HK-2 (cell line): ENCODE results near the gene NME3.
A peak's percentile ranks its signal among the peaks of the same experiment; 100 is the strongest.

Source experiments
- DNase-seq: peaks from one replicate; pipeline ENCODE4 v3.0.0-alpha.2; 2018; ENCODE audit not compliant: unreplicated experiment

The NME3 gene

DNA sequence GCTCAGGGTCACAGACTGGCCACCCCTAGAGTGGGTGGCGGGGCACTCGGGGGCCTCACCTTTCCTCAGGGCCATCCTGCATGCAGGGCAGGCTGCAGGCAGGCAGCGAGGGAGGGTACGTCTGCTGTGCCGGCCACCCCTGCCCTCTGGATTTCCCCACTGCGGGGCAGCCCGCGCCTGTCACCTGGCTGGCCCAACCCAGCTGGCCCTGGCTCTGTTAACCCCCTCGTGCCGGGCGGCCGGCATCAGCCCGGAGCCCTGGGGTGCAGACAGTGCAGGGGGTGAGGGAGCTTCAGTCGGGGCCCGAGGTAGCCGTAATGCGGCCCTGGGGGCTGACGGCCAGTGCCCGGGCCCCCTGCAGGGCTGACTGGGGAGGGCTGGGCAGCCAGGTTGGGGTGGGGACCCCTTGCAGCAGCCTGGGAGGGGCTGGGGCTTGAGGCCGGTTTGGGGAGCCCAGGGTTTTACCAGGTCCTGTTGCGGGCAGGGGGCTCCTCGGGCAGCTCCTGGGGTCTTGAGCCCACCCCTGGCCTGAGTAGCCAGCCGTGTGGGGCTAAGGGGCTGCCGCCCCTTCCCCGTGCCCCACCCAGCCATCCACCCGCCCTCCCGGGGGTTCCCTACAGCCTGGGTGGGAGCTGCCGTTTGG lies 22.4 kb upstream of the NME3 start, which contains the start of gene IGFALS:
TSS of gene IGFALS (minus strand) at position 128 of the 643 bp plus-strand sequence. CDS start at position 75, 53 bp downstream.
- DNase-seq = no peak

DNA sequence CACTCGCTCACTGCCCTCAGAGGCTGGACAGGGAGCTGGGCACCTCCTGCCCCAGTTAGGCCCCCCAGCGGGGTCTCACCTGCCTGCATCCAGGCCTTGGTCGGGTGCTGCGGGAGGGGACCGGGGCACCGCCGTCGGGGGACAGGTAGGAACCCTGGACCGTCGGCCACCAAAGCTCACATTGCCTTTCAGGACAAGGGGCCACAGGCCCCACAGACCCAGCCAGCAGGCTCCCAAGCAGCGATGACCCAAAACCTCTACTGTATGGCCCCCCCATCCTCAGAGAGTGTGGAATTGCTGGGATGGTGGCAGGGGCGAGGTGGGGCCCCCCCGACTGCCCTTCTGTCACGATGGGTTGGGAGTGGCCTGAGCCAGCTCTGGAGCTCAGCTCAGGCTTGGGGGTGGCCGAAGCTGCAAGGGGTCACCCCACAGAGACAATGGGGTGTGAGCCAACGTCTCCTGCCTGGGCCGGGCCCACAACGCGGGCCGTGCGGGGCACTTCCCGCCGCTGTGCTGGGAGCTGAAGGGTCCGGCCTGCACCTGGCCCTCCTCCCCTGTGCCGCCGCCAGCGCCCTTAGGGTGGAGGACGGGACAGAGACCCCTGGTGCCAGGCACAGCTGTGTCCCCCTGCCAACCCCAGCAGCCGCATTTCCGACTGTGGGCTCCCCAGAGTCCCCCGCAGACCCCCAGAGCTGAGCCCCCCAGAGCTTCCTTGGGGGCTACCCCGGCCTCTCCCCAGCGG lies 21.7 kb upstream of the NME3 start:
- DNase-seq = no peak

DNA sequence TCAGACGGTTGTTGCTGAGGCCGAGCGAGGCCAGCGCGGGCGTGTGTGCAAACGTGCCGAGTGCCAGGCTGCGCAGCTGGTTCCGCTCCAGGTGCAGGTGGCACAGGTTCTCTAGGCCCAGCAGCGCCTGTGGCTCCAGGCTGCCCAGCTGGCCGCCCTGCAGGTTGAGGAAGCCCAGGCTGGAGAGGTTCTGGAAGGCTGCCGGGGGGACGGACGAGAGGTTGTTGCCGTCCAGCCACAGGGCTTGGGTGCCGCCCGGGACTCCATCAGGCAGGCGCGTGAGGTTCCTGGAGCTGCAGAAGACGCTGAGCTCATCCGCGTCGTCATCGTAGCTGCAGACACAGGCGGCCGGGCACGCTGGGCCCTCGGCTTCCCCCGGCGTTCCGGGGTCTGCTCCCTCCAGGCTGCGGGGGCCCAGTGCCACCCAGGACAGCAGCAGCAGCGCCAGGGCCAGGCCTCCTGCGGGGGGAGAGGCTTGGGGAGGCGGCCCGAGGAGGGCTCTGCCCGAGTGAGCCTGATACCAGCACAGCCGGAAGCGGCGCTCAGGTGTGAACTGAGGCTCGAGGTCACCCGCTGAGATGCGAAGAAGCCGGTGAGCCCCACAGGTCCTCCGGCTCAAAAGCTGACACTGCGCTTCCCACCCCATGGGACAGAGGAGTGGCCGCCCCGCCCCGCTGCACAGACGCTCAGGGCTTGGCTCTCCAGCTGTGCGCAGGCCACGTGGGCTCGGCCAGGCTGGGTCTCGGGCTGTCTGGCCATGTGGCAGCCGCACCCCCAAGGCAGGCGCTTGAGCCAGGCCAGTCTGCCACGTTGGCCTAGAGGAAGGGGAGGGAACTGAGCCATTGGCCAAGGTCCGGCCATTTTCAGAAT lies 20.8 kb upstream of the NME3 start:
- no peak for DNase-seq

DNA sequence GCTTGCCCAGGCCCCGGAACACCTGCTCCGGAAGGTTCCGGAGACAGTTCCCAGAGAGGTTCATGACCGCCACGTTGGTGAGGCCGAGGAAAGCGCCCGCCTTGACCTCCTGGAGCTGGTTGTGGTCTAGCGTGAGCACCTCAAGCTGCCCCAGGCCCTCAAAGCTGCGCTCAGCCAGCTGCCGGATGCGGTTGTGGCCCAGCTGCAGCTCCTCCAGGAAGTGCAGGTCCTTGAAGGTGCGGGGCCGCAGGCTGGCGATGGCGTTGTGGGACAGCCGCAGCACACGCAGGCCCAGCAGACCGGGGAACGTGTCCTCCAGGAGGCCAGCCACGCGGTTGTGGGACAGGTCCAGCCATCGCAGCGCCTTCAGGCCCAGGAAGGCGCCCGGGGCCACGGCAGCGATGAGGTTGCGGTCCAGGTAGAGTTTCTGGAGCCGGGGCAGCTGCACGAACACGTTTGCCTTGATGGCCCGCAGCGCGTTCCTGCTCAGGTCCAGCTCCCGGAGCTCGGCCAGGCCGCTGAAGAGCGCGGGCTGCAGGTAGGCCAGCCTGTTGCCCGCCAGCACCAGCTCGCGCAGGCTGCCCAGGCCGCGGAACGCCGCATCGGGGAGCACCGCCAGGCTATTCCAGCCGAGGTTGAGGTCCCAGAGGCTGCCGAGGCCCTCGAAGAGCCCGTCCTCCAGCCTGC lies 20.1 kb upstream of the NME3 start:
- no peak for DNase-seq

DNA sequence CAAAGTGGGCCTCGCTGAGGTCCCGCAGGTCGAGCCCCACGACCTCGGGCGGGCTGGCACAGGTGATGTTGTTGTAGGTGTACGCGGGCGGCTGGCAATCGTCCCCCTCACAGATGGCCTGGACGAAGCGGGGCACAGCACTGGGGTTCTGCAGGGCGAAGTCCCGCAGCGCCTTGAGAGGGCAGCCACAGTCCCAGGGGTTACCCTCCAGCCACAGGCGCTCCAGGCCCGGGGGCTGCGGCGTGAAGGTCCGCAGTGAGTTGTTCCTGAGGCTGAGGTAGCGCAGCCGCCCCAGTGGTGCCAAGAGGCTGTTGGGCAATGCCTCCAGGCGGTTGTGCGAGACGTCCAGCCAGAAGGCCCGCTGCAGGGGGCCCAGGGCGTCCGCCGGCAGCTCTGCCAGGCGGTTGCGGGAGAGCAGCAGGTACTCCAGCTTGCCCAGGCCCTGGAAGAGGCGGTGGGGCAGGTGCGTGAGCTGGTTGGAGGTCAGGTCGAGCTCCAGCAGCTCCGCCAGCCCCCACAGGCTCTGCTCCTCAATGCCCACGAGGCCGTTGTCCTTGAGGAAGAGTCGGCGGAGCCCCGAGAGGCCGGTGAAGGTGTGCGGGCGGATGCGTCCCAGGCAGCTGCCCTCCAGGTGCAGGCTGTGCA lies 19.4 kb upstream of the NME3 start:
- no peak for DNase-seq

DNA sequence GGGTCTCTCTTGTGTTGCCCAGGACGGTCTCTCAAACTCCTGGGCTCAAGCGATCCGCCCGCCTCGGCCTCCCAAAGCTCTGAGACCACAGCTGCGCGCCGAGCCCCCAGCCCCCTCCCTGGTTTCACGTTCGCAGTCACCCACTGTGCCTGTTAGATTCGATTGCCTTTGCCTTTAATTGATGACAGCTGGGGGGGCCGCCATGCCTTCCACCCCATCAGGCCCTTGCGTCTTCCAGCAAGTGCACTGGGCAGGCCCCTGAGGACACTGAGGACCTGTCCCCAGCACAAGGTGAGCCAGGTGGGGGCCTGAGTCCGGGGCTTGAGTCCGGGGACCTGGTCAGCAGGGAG lies 18.9 kb upstream of the NME3 start:
- no peak for DNase-seq

DNA sequence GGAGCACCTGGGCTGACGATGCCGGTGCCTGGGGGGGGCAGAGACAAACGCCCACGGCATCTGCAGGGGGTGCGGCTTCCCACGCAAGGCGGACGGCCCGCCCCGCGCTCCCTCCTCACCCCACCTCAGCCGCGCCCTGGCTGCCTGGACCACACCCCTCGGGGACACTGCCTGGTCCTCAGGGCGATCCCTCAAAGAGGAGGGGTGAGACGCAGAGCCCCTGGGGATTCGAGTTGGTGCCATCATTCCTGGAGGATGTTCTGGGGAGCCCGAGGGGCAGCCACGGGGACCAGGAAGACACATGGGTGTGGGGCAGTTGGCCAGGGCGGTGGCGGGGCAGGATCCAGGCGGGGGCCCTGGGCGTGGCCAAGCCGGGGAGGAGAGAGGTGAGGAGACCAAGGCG lies 18.3 kb upstream of the NME3 start:
- no peak for DNase-seq

DNA sequence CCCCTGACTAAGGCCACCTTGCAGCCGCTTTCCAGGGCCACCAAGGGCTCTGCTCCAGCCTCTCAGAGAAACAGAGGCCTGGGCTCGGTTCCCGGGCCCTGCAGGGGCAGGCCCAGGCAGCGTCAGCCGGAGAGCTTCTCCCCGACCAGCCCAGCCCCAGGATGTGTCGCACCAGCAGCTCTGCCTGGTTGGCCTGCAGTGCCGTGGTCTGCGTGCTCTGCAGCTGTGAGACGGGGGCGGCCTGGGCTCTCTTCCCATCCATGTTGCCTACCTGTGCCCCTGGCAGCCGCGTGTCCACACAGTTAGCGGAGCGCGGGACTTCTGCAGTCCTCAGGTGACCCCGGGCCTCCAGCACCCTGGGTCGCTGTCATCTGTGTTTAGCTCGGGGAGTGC lies 17.4 kb upstream of the NME3 start:
- DNase-seq = no peak

DNA sequence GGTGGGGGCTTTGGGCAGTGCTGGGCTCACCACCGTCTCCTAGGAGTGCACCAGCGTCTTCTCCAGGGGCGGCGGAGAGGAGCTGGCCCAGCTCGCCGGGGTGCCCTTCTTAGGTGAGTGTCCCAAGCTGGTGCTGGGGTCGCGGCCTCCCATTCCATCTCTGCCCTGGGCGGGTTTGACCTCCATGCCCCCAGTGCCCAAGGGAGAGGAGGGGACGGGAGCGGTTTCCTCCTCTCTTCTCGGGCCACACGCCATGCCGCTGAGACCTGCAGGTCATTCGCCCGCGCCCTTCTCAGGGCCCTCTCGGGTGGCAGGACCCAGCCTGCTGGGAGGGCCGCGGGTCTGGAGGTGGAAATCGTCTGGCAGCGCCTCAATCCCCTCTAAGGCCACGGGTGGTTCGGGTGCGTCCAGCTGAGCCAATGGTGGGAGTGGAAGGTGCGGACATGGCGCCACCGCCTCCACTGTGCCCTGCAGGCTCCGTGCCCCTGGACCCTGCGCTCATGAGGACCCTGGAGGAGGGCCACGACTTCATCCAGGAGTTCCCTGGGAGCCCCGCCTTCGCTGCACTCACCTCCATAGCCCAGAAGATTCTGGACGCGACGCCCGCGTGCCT lies 16.9 kb upstream of the NME3 start:
- no peak for DNase-seq

DNA sequence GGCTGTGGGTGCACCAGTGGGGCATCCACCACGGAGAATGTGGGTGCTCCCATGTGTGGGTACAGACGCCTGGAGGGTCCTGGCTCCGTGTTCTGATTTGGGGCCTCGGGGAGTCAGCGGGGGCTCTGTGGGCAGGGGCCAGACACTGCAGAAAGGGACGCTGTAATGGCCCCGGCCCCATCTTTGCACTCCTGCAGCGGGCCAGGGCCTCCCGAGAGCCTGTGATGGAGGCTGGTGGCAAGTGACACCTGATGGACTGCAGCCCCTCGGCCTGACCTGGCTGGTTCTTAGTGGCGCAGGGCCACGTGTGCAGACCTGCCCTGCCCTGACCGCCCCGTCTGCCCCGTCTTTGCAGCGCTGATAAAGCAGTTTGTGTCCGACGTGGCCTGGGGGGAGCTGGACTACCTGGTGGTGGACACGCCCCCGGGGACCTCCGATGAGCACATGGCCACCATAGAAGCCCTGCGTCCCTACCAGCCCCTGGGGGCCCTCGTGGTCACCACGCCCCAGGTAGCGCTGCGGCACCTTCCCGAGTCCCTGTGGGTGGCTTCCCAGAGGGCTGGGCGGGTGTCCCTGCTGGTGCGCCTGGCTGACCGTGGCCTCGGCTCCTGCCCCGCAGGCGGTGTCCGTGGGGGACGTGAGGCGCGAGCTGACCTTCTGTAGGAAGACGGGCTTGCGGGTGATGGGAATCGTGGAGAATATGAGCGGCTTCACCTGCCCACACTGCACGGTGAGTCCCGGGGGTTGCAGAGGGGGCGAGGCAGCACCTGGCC lies 16.2 kb upstream of the NME3 start:
- DNase-seq = no peak

DNA sequence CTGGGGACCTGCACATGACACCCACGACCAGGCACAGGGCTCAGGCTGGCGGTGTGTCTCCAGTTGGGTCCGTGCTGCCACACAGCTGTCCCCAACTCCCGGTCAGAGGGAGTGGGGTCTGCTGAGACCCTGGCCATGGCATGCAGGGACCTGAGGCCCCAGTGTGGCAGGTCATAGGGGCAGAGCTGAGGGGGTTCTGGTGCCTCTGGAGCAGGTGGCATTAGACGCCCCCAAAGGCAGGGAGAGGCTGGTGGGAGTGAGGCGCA lies 15.6 kb upstream of the NME3 start:
- DNase-seq = no peak

DNA sequence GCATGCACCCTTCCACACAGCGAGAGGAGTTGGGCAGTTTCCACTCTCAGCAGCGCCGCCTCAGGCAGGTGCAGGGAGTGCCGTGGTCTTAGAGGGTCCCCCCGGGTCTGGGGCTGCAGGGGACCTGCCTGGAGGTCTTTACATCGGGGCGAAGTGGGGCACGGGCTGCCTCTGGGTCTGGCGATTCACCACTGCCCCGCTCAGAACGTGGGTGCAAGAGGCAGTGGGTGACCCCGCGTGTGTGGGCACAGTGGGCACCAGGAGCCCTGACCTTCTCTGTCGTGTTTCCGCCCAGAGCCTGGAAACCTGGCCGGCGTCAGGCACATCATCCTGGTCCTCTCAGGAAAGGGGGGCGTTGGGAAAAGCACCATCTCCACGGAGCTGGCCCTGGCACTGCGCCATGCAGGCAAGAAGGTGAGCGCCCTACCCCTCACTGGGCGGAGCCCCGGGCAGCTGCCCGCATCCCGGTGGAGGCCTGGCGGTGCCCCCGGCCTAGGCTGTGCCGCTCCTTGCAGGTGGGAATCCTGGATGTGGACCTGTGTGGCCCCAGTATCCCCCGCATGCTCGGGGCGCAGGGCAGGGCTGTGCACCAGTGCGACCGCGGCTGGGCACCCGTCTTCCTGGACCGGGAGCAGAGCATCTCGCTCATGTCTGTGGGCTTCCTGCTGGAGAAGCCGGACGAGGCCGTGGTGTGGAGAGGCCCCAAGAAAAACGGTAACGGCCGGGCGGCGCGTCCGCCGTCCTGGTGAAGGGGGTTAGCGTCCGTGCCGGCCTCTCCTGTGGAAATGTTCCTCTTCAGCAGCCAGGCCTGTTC lies 15.1 kb upstream of the NME3 start:
- no peak for DNase-seq

DNA sequence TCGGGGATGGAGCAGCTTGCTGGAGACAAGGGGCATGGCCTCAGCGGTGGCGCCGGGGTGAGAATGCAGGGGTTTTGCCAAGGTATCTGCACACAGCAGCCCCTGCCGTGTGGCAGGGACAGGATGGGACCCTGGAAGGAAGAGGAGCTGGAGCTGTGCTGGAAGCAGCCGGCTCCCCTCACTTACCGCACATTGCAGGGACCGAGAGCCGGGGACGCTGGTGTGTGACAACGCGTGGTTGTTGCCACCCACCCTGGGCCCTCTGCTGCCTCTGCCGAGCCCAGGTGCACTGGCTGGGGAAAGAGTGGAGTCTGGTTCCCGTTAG lies 14.5 kb upstream of the NME3 start:
- DNase-seq = no peak

DNA sequence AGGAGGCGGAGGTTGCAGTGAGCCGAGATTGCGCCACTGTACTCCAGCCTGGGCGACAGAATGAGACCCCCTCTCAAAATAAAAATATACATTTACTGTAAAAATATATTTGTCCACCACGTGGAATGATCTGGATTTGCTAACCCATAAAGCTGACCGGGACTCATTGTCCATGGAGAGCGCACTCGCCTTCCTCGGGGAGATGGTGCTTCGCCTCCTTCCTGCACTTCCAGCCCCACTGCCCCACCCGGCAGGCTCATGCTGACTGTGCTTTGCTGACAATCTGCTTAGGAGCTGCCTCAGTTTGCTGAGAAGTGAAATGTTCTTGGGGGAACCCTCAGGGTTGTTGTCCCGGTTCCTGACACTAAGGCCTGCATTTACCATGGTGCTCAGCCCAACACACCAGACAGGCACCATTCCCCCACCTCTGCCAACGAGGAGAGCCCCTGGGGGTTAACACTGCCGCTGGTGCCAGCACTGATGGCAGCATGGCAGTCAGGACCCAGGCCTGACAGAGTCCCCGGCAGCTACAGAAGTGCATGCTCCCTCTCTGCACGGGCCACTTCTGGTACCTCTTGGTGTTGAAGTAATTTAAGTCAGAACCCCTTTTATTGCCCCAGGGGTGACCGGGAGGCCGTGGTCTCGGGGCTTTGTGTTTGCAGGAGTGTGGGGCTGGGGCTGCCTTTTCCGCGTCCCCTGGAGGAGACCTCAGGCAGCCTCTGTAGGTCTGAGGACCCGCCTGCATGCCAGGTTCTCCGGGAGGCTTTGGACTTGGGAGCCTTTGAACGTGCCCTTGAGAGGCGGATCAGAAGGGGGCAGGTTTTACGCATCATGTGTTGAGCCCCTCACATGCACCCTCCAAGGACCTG lies 13.9 kb upstream of the NME3 start:
- no peak for DNase-seq

DNA sequence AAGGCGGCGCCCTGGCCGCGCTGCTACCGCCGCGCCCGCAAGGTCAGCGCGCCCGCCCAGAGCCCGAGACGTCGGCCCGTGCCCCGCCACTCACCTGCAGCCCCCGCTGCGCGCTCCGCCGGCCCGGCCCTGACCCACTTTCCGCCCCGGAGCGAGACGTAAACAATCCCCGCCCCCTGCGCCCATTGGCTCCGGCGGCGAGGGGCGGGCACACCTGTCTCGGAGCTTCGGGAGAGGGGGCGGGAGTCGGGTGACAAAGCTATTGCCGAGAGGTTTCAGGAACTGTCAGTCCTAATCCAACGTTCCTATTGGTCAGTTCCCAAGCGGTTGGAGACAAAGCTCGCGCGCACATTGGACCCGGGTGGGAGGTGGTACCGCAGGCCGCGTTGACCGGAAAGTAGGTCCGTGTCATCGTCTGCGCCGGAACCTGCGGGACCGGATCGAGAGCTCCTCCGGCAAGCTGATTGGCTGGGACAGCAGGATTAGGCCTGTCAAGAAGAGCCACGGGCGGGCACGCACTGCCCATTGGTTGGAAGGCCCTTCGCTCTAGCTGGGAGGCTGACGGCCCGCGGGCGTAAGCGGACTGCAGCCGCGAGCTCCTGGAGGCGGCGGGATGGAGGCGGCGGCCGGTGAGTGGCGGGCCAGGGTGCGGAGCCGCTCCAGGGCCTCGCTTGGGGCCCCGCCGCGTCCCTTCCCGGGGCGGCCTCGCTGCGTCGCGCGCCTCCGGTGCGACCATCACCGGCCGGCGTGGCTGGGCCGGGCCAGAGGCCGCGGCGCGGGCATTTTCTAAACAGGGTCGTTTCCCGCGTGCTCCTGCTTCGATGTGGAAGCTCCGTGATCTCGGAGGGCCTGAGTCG lies 11.3 kb upstream of the NME3 start, which contains the start of the genes NUBP2 and SPSB3:
TSS of gene NUBP2 (plus strand) at position 553 of the 857 bp plus-strand sequence. CDS start at position 614, 61 bp downstream.
TSS of gene SPSB3 (minus strand) at position 164 of the 857 bp plus-strand sequence. CDS start 1,088 bp downstream, outside the sequence.
- peak; percentile 98 for DNase-seq

DNA sequence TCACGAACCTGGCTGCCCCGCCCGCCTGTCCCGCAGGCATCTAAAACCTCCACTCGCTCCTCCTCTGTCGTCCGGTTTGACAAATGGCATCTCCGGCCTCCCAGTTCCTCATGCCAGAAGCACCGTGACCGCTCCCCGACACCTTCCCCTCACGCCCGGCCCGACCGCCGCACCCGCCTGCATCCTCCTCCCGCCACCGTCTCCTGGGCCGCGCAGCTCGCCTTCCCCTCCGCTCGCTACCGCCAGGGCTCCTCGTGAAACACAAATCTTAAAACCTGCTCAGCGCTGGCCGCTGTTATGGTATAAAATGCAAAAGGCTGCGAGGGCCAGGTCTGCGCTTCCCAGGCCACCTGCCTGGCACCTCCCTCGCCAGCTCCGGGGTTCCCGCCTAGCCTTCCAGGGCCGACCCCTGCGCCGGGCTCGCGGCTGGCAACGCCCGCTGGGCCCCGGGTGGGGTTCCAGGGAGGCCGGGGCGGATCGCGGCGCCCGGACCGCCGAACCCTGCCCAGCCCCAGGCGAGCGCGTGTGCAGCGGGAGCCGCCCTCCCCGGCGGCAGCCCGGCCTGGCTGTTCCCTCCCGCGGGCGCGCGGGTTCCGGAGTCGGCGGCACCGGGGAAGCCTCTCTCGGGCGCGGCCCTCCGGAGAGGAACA lies 10.5 kb upstream of the NME3 start:
- peak; percentile 49 for DNase-seq

DNA sequence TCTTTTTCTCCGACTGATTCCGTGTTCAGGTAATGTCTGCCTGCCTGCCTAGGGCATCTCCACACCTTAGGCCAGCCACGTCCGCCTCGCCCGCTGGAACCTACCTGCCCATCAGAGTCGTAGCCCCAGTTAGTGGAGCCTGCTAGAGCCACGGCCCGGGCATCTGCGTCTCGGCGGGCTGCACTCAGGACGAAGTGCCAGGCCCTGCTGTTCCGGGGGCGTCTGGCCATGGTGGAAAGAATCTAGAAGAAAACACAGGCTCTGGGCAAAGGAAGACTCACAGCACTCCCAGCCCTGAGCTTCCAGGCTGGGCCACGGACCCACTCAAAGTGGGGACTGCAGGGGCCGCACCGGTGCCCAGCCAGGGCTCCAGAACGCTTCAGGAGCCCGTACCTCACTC lies 9.9 kb upstream of the NME3 start:
- DNase-seq = no peak
